HG02973 (cell line): ENCODE measurements around the gene CENPK.
"Not testable (repeated sequence)": the region's sequence is repeated elsewhere in the genome, so short reads cannot be mapped to it uniquely, and the experiment has no call there.

Source experiments
- ATAC-seq: cut with Tn5 transposase; IDR thresholded peaks from one replicate; pipeline ENCODE4 v1.9.1; 2021; ENCODE audit warnings: moderate library complexity; ENCODE audit not compliant: unreplicated experiment

CENPK gene, protein sequence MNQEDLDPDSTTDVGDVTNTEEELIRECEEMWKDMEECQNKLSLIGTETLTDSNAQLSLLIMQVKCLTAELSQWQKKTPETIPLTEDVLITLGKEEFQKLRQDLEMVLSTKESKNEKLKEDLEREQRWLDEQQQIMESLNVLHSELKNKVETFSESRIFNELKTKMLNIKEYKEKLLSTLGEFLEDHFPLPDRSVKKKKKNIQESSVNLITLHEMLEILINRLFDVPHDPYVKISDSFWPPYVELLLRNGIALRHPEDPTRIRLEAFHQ

GRCh38 chr5:65562731-65563701 lies at the start of gene CENPK, which contains the start of gene PPWD1:
CENPK (minus strand) TSS chr5:65563168; CDS start chr5:65554907, 8,261 bp downstream.
PPWD1 (plus strand) TSS chr5:65563296; CDS start chr5:65563311, 15 bp downstream.
- peak; percentile 98 for ATAC-seq

DNA sequence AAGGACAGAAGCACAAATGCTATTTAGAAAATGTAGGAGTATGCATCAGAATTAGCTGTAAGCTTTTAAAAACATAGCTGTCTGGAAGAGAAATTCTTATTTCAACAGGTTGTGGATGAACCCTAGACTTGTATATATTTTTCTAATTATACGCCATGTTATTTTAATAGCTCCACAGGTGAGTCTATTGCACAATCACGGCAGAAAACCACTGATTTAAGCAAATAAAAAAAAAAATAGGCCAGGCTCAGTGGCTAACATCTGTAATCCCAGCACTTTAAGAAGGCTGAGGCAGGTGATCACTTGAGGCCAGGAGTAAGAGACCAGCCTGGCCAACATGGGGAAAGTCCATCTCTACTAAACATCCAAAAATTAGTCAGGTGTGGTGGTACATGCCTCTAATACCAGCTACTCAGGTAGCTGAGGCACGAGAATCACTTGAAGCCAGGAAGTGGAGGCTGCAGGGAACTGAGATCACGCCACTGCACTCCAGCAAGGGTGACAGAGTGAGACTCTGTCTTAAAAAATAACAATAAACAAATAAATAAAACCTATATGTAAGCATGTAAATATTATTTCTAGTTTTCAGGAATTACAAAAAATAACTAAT lies 49.4 kb upstream of the CENPK start:
- no peak for ATAC-seq

DNA sequence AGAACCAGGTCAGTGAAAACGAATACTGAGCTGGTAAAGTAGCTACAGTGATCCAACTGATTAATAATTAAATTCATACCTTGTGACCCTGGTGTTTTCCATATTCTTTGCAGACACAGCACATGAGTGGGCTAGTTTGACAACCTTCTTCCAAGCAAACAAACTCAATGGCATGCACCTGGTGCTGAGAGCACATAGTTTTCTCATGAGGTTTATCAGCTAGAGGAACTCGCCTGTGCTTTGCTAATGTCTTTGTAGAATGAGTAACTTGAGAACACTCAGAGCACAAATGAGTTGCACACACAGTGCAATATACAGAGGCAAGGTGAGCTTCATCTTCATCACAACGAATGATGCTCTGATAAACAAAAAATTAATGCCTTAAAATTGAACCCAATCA lies 48.6 kb upstream of the CENPK start:
- ATAC-seq, result no peak

DNA sequence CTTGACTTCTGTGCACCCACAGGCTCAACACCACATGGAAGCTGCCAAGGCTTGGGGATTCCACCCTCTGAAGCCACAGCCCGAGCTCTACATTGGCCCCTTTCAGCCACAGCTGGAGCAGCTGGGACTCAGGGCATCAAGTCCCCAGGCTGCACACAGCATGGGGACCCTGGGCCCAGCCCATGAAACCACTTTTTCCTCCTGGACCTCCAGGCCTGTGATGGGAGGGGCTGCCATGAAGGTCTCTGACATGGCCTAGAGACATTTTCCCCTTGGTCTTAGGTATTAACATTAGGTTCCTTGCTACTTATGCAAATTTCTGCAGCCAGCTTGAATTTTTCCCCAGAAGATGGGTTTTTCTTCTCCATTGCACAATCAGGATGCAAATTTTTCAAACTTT lies 38.8 kb upstream of the CENPK start:
- not testable (repeated sequence) for ATAC-seq

DNA sequence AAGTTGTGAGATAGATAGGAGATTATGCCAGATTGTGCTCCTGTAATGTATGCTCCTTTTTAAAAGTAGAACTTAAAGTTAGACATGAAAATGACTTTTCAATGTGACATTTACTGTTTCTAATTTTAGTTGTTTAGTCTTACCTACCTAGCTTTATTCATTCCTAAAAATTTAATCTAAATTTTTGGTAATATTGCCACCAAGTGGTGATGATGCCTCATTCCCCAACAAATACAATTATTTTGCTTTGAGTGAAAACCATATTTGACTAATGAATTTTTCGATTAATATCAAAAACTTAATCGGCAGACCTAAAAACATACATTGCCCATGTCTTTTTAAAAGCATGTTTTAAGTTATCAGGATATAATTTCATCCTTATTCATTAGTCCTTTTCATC lies 25.7 kb upstream of the CENPK start:
- ATAC-seq, result no peak

DNA sequence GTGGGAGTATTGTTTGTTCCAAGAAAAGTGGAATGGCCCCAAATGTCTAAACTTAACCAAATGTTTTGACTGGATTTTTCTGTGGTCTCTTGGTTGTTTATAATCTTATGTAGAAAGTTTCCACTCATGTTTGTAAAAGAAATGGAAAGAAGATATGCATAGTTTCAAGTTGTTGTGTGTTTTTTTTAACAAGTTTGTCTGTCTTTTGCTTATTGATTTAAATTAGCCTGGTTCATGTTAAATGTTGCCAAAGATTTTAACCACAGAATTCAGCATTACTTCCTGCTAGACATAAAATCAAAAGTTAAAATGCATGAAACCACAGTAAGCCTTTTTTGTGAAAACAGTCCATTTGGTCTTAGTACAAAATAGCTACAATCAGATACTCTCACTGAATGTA lies 14.2 kb upstream of the CENPK start:
- no peak for ATAC-seq

- no peak for ATAC-seq
Measured at GRCh38 chr5:65570598-65571226, 7.7 kb upstream of the CENPK start.

GRCh38 chr5:65566505-65566904 lies 3.5 kb upstream of the CENPK start:
- no peak for ATAC-seq

DNA sequence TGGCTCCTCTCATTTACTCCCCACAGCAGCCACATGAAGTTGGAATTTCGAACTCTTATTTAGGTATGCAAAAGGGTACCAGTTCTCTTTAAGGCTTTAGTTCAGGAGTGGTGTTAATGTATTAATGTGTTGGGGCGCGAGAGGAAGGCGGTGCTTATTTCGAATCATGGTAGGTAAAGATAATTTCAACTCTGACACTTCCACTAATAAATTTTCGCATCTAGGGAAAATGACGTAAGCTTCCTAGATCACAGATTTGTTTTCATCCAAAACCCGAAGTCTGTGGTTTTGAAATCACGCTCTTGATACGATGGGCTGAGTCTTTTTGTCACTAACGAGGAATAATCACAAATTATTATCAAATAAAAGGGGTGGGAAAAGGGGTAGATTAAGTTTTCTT lies 809 bp upstream of the CENPK start:
- no peak for ATAC-seq

DNA sequence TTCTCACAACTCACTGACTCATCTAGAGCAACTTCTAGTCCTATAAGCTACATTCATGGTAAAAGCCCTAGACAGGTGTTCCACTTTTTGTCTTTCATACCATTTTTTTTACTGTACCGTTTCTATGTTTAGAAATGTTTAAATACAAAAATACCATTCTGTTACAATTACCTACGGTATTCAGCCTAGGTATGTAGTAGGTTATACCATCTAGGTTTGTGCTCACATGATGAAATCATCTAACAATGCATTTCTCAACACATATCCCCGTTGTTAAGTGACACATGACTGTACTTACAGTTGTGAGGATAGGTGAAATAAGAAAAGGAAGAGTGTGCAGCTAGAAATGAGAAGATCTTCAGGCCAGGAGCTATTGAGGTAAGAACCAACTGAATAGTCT lies 6.2 kb downstream of the CENPK start:
- ATAC-seq, result no peak

DNA sequence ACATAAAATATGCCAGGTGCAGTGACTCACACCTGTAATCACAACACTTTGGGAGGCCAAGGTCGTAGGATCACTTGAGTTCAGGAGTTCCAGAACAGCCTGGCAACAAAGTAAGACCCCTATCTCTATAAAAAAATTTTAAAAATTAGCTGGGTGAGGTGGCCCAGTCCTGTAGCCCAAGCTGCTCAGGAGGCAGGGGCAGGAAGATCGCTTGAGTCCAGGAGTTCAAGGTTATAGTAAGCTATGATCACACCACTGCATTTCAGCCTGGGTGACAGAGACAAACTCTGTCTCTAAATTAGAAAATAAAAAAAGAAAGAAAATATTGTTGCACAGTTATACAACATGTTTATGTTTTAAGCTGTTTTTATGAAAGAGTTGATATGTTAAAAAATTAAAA lies 6.8 kb downstream of the CENPK start:
- no peak for ATAC-seq

DNA sequence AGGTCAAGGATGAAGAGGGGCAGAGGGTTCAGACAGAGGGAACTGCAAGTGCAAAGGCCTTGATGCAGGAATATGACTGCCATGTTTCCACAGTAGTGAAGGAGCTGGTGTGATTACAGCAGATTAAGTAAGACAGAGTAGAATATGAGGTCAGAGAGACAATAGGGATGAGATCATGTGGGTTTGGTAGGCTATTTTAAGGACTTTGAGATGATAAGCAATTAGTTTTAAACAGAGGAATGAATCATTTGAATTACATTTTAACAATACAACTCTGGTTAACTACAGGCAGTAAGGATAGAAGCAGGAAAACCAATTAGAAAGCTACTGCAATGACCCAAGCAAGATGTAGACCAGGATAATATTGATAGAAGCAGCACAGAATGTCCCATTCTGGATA lies 7.7 kb downstream of the CENPK start:
- ATAC-seq, result no peak

- ATAC-seq, result no peak
Measured at GRCh38 chr5:65553941-65554340, 9.0 kb downstream of the CENPK start.

DNA sequence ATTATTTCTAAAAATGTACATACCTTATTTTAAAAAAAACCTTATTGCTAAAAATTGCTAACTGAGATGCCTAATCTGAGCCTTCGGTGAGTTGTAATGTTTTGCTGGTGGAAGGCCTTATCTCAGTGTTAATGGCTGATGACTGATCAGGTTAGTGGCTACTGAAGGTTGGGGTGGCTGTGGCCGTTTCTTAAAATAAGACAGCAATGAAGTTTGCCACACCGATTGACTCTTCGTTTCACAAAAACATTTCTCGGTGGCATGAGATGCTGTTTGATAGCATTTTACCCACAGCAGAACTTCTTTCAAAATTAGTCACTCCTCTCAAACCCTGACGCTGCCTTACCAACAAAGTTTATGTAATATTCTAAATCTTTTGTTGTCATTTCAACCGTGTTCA lies 14.7 kb downstream of the CENPK start:
- no peak for ATAC-seq

DNA sequence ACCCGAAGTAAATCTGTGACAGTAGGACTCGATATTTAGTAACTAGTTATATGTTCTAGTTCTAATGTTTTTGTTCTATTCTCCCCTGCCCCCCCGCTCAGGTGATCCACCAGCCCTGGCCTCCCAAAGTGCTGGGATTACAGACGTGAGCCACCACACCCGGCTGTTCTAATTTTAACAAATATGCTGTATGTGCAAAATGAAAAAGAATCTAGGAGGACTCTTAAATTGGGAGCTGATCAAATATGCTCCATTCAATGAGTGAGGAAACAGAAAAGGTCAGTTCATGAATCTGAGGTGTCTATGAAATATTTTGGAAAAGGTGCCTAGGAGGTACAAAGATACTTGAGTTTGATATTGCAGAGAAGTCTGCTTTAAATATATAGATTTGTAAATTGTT lies 16.8 kb downstream of the CENPK start:
- ATAC-seq, result no peak

- no peak for ATAC-seq
Measured at GRCh38 chr5:65544473-65544872, 18.5 kb downstream of the CENPK start.

GRCh38 chr5:65539827-65540226 lies 23.1 kb downstream of the CENPK start:
- ATAC-seq, result no peak

GRCh38 chr5:65535529-65535987 lies 27.4 kb downstream of the CENPK start:
- ATAC-seq, result no peak

DNA sequence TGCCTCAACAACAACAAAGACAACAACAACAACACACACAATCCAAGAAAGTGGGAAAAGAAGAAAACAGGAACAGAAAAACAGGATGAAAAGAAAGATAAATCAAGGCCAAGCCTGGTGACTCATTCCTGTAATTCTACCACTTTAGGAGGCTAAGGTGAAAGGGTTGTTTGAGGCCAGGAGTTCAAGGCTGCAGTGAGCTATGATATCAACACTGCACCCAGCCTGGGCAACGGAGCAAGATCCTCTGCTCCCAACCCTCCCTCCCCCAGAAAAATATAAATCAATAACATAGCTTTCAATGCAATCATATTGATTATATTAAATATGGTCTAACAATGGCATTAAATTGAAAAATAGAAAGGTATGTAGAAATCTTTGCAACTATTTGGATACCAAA lies 32.1 kb downstream of the CENPK start:
- no peak for ATAC-seq

DNA sequence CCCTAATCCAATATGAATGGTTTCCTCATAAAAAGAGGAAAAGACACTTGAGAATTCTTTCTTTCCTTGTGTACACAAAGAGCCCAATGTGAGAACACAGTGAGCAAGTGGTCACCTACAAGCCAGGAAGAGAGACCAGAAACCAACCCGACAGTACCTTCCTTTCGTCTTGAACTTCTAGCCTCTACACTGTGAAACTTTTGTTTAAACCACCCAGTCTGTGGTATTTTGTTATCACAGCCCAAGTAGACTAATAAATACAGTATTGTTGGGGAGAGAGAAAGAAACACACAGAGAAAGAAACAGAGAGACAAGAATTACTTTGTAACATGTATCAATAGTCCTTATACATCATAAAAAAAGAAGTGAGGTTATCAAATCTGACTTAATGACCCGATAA lies 37.2 kb downstream of the CENPK start:
- ATAC-seq, result no peak
